ENCODE data around the gene REV1.

GRCh38 chr2:99514357-99514756, 24.5 kb upstream of the REV1 start:
- TF ChIP-seq REST (IDR thresholded peaks at IDR 0.05; ENCODE audit: low read depth) (no peak), CTCF (IDR thresholded peaks at IDR 0.05 in 2 of 3, conservative IDR thresholded peaks at IDR 0.05 in 1 of 3; ENCODE audit: borderline replicate concordance in 1 of 3, insufficient read depth in 1 of 3, low read depth in 2 of 3, low read length in 2 of 3) (no peak), POLR2AphosphoS5 (IDR thresholded peaks at IDR 0.05; ENCODE audit: low read depth, low read length) (no peak), MAX (IDR thresholded peaks at IDR 0.05) (no peak), EZH2 (IDR thresholded peaks at IDR 0.05) (no peak), SRF (IDR thresholded peaks at IDR 0.05; ENCODE audit: low read depth) (no peak), ZNF274 (IDR thresholded peaks at IDR 0.05; ENCODE audit: low read depth, low read length) (no peak), SIN3A (IDR thresholded peaks at IDR 0.05; ENCODE audit: low read depth) (no peak)
